SK-N-SH (cell line): ENCODE results near the gene SYNM. TPM values are rescaled to one million over a fixed set of nuclear protein-coding genes. Genes with fewer than 3 reads are reported as not detected.

Experiments
- CTCF ChIA-PET: fragments of 300-600, 350-600 bp; formaldehyde crosslinking; extraction: SDS; loops from one replicate; lab custom pipeline; 2021; lab: Yijun Ruan, JAX
- POLR2A ChIA-PET: fragments of 350-600 bp; sonication (Branson Sonifier 250); formaldehyde crosslinking; extraction: SDS; loops from one replicate; lab custom pipeline; 2020; ENCODE audit warnings: antibody characterized with exemption, inconsistent platforms; lab: Yijun Ruan, JAX
- DNase-seq: peaks from one replicate; pipeline ENCODE4 v3.0.0; 2012
- H2AFZ ChIP-seq: fragments of 200-600 bp; sonication (generic); 2 replicates; pipeline ENCODE4 v1.8.1; 2016; ENCODE audit warnings: antibody characterized with exemption, mild to moderate bottlenecking, low read depth
- H3F3A ChIP-seq: fragments of 200-600 bp; sonication (generic); replicated peaks from 2 replicates; pipeline ENCODE3; 2016; ENCODE audit warnings: antibody characterized with exemption, mild to moderate bottlenecking; ENCODE audit not compliant: insufficient read depth
- H3K27ac ChIP-seq, 2 experiments: fragments of 200-500 bp in 1 of 2; fragments of 200-600 bp in 1 of 2; sonication (Bioruptor generic) in 1 of 2; sonication (generic), shearing (Covaris generic) in 1 of 2; 2 replicates each; pipeline versions ENCODE4 v1.5.1 to v1.6.1; 2014 to 2016; ENCODE audit warnings: low read depth in 2 of 2, inconsistent platforms in 1 of 2, low read length in 1 of 2, mild to moderate bottlenecking in 1 of 2, mixed read lengths in 1 of 2
- H3K27me3 ChIP-seq: fragments of 200-600 bp; sonication (generic), shearing (Covaris generic); 2 replicates; pipeline ENCODE4 v1.6.1; 2016; ENCODE audit warnings: mixed run types; ENCODE audit not compliant: insufficient read depth
- H3K36me3 ChIP-seq, 2 experiments: fragments of 200-500 bp in 1 of 2; fragments of 200-600 bp in 1 of 2; sonication (Bioruptor generic) in 1 of 2; sonication (generic) in 1 of 2; replicated peaks in 1 of 2; 2 replicates each; pipeline versions ENCODE3 to v1.5.1; 2014 to 2016; ENCODE audit warnings: low read length in 1 of 2, mild to moderate bottlenecking in 1 of 2; ENCODE audit not compliant: insufficient read depth in 2 of 2, control insufficient read depth in 1 of 2
- H3K4me1 ChIP-seq, 2 experiments: fragments of 200-500 bp in 1 of 2; fragments of 200-600 bp in 1 of 2; sonication (Bioruptor generic) in 1 of 2; sonication (generic), shearing (Covaris generic) in 1 of 2; 2 replicates each; pipeline versions ENCODE4 v1.5.1 to v1.6.1; 2014 to 2016; ENCODE audit warnings: low read depth in 1 of 2, low read length in 1 of 2, mixed run types in 1 of 2; ENCODE audit not compliant: insufficient read depth in 2 of 2, control insufficient read depth in 1 of 2
- H3K4me2 ChIP-seq: fragments of 200-600 bp; sonication (generic), shearing (Covaris generic); 2 replicates; pipeline ENCODE4 v1.6.1; 2017; ENCODE audit warnings: mixed run types
- H3K4me3 ChIP-seq, 2 experiments: fragments of 200-500 bp in 1 of 2; fragments of 200-600 bp in 1 of 2; sonication (Bioruptor generic) in 1 of 2; sonication (generic), shearing (Covaris generic) in 1 of 2; 2 replicates each; pipeline versions ENCODE4 v1.5.1 to v1.8.1; 2014 to 2016; ENCODE audit warnings: low read depth in 2 of 2, inconsistent platforms in 1 of 2, low read length in 1 of 2, mild to moderate bottlenecking in 1 of 2, mixed read lengths in 1 of 2, moderate library complexity in 1 of 2
- H3K79me2 ChIP-seq: fragments of 200-600 bp; sonication (generic); 2 replicates; pipeline ENCODE4 v1.8.1; 2017; ENCODE audit warnings: mild to moderate bottlenecking; ENCODE audit not compliant: insufficient read depth
- H3K9ac ChIP-seq: fragments of 200-600 bp; sonication (generic); 2 replicates; pipeline ENCODE4 v1.6.1; 2017; ENCODE audit warnings: mixed run types
- H3K9me2 ChIP-seq: fragments of 200-600 bp; sonication (generic); 2 replicates; pipeline ENCODE4 v1.6.1; 2017; ENCODE audit warnings: mixed run types
- H3K9me3 ChIP-seq: fragments of 200-600 bp; sonication (generic); 2 replicates; pipeline ENCODE4 v1.6.1; 2017; ENCODE audit warnings: mixed run types, mild to moderate bottlenecking, moderate library complexity
- H4K20me1 ChIP-seq: fragments of 200-600 bp; sonication (generic); 2 replicates; pipeline ENCODE4 v1.6.1; 2017; ENCODE audit warnings: mild to moderate bottlenecking, mixed run types; ENCODE audit not compliant: insufficient read depth
- CHD2 ChIP-seq: fragments of 150-350 bp; IDR thresholded peaks from 2 replicates; pipeline ENCODE4 v1.6.1; 2018; ENCODE audit warnings: low read length; ENCODE audit not compliant: partially characterized antibody
- EP300 ChIP-seq, 2 experiments: IDR thresholded peaks; 2 replicates each; pipeline versions ENCODE4 v1.4.0 to v1.6.1; 2012; ENCODE audit warnings: borderline replicate concordance in 1 of 2, low read depth in 1 of 2, low read length in 1 of 2
- FOSL2 ChIP-seq: IDR thresholded peaks from 2 replicates; pipeline ENCODE4 v1.4.0; 2012; ENCODE audit warnings: low read depth, mild to moderate bottlenecking, moderate library complexity, borderline replicate concordance
- FOXJ3 ChIP-seq: sonication (generic); formaldehyde crosslinking; IDR thresholded peaks from 2 replicates; pipeline ENCODE4 v1.5.1; 2020; ENCODE audit warnings: mild to moderate bottlenecking, missing genetic modification reagents
- GABPA ChIP-seq: IDR thresholded peaks from 2 replicates; pipeline ENCODE4 v1.4.0; 2012; ENCODE audit warnings: low read depth, mild to moderate bottlenecking
- GATA2 ChIP-seq: sonication (generic); formaldehyde crosslinking; IDR thresholded peaks from 2 replicates; pipeline ENCODE4 v1.5.0; 2020; ENCODE audit warnings: mild to moderate bottlenecking, missing genetic modification reagents
- MXI1 ChIP-seq: IDR thresholded peaks from 2 replicates; pipeline ENCODE4 v1.6.1; 2012; ENCODE audit warnings: mild to moderate bottlenecking, low read depth, low read length, improper control_type of control experiment
- NFIC ChIP-seq: IDR thresholded peaks from 2 replicates; pipeline ENCODE4 v1.4.0; 2012; ENCODE audit warnings: borderline replicate concordance
- RFX5 ChIP-seq: IDR thresholded peaks from 2 replicates; pipeline ENCODE4 v1.6.1; 2012; ENCODE audit warnings: mild to moderate bottlenecking, improper control_type of control experiment, low read length
- RXRA ChIP-seq: IDR thresholded peaks from 2 replicates; pipeline ENCODE4 v1.4.0; 2012; ENCODE audit warnings: low read depth, mild to moderate bottlenecking, borderline replicate concordance
- SMC3 ChIP-seq: IDR thresholded peaks from 2 replicates; pipeline ENCODE4 v1.6.1; 2012; ENCODE audit warnings: low read depth, low read length, improper control_type of control experiment
- TAF1 ChIP-seq: IDR thresholded peaks from 2 replicates; pipeline ENCODE4 v1.6.1; 2012; ENCODE audit warnings: low read depth, mild to moderate bottlenecking, low read length, moderate library complexity, borderline replicate concordance
- TEAD4 ChIP-seq: IDR thresholded peaks from 2 replicates; pipeline ENCODE4 v1.4.0; 2012; ENCODE audit warnings: mild to moderate bottlenecking, borderline replicate concordance; ENCODE audit not compliant: insufficient read depth
- YY1 ChIP-seq: IDR thresholded peaks from 2 replicates; pipeline ENCODE4 v1.4.0; 2012; ENCODE audit warnings: low read depth, mild to moderate bottlenecking
- WGBS: methylation state at CpG from one replicate; pipeline ENCODE4 v1.1.6; 2017; ENCODE audit warnings: low lambda C conversion rate; 5-methylcytosine and 5-hydroxymethylcytosine counted together
- polyA plus RNA-seq, 3 experiments: library from polyadenylated mRNA; depleted of rRNA; stranded (reverse); fragments of >200 nt; gene quantifications; 2 replicates each; pipeline ENCODE4 v1.2.3, GENCODE V29; 2012
- TF ChIP-seq, protein P1 (sequence below): IDR thresholded peaks from 2 replicates; pipeline ENCODE4; 2012
- TF ChIP-seq, protein P2 (sequence below): IDR thresholded peaks from 2 replicates; pipeline ENCODE4 v1.4.0; 2012; ENCODE audit warnings: low read depth
- TF ChIP-seq, protein P3 (sequence below): fragments of 200-600 bp; sonication (generic); IDR thresholded peaks from 2 replicates; pipeline ENCODE4 v1.6.1; 2017; ENCODE audit warnings: antibody characterized with exemption, mild to moderate bottlenecking, moderate library complexity
- TF ChIP-seq, protein P4 (sequence below): fragments of 150-350 bp; IDR thresholded peaks from 2 replicates; pipeline ENCODE4 v1.6.1; 2016; ENCODE audit warnings: mild to moderate bottlenecking, low read depth, low read length
- TF ChIP-seq, protein P5 (sequence below): IDR thresholded peaks from 2 replicates; pipeline ENCODE4 v1.6.1; 2012; ENCODE audit warnings: mild to moderate bottlenecking, low read depth, low read length, moderate library complexity
- TF ChIP-seq, protein P6 (sequence below): fragments of 150-350 bp; IDR thresholded peaks from 2 replicates; pipeline ENCODE4 v1.6.1; 2017; ENCODE audit warnings: antibody characterized with exemption, low read length, low read depth, borderline replicate concordance

The SYNM gene
- polyA plus RNA-seq, 1 of the 3 experiments (the other 2 are of a cell fraction): 5.0 TPM

DNA sequence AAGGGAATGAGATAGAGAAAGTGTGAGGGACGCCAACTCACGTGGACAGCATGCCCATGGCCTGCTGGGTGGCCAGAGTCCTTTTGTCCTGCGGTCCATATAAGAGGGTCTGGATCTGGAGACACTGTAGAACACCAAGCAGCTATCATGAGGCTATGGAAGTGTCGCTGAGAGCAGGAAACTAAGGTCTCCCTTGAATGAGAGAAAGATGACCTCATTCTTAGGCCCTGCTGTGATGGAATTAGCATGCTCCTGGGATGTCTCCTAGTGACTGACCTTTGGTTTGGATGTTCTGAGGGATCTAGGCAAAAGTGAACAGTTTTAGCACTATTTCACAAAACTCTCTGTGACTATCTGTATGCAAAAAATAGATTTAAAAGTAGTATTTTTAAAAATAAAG is 34.4 kb downstream of the SYNM start:
- H3K9ac ChIP-seq: no peak overlapping the region
- no peak overlapping the region for H3K27ac ChIP-seq
- 0 out of 4 replicates have a peak, but pooled peaks cover 0 to 7% of the 10 kb centered on the region in 2 experiments for H3K4me1 ChIP-seq
- no peaks in the 10 kb centered on the region for H3K9me2 ChIP-seq
- WGBS: 92% methylated on average over 4 of the region's 4 CpGs
- DNase-seq: no peak
- H3F3A ChIP-seq: no peaks in the 10 kb centered on the region
- H3K36me3 ChIP-seq: peaks cover 0 to 9% of the 10 kb centered on the region in 2 experiments
- POLR2A ChIA-PET: no interaction called here
- CTCF ChIA-PET: no interaction called here
- H3K79me2 ChIP-seq: no peaks in the 10 kb centered on the region
- H3K4me3 ChIP-seq: no peak overlapping the region
- H3K27me3 ChIP-seq: no peaks in the 10 kb centered on the region
- TF ChIP-seq GABPA: no peak
- TF ChIP-seq, protein P1, sequence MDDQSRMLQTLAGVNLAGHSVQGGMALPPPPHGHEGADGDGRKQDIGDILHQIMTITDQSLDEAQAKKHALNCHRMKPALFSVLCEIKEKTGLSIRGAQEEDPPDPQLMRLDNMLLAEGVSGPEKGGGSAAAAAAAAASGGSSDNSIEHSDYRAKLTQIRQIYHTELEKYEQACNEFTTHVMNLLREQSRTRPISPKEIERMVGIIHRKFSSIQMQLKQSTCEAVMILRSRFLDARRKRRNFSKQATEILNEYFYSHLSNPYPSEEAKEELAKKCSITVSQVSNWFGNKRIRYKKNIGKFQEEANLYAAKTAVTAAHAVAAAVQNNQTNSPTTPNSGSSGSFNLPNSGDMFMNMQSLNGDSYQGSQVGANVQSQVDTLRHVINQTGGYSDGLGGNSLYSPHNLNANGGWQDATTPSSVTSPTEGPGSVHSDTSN: no peak
- TF ChIP-seq, protein P2, sequence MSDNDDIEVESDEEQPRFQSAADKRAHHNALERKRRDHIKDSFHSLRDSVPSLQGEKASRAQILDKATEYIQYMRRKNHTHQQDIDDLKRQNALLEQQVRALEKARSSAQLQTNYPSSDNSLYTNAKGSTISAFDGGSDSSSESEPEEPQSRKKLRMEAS: no peak
- TF ChIP-seq EP300 (IDR thresholded peaks at IDR 0.05; ENCODE audit: borderline replicate concordance in 1 of 2, low read depth in 1 of 2, low read length in 1 of 2): no peak
- TF ChIP-seq, protein P3, sequence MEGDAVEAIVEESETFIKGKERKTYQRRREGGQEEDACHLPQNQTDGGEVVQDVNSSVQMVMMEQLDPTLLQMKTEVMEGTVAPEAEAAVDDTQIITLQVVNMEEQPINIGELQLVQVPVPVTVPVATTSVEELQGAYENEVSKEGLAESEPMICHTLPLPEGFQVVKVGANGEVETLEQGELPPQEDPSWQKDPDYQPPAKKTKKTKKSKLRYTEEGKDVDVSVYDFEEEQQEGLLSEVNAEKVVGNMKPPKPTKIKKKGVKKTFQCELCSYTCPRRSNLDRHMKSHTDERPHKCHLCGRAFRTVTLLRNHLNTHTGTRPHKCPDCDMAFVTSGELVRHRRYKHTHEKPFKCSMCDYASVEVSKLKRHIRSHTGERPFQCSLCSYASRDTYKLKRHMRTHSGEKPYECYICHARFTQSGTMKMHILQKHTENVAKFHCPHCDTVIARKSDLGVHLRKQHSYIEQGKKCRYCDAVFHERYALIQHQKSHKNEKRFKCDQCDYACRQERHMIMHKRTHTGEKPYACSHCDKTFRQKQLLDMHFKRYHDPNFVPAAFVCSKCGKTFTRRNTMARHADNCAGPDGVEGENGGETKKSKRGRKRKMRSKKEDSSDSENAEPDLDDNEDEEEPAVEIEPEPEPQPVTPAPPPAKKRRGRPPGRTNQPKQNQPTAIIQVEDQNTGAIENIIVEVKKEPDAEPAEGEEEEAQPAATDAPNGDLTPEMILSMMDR: no peak
- no peak for TF ChIP-seq SMC3
- TF ChIP-seq, protein P4, sequence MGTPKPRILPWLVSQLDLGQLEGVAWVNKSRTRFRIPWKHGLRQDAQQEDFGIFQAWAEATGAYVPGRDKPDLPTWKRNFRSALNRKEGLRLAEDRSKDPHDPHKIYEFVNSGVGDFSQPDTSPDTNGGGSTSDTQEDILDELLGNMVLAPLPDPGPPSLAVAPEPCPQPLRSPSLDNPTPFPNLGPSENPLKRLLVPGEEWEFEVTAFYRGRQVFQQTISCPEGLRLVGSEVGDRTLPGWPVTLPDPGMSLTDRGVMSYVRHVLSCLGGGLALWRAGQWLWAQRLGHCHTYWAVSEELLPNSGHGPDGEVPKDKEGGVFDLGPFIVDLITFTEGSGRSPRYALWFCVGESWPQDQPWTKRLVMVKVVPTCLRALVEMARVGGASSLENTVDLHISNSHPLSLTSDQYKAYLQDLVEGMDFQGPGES: no peak
- no peak for TF ChIP-seq CHD2
- no peak for TF ChIP-seq NFIC
- TF ChIP-seq RXRA: no peak
- TF ChIP-seq, protein P5, sequence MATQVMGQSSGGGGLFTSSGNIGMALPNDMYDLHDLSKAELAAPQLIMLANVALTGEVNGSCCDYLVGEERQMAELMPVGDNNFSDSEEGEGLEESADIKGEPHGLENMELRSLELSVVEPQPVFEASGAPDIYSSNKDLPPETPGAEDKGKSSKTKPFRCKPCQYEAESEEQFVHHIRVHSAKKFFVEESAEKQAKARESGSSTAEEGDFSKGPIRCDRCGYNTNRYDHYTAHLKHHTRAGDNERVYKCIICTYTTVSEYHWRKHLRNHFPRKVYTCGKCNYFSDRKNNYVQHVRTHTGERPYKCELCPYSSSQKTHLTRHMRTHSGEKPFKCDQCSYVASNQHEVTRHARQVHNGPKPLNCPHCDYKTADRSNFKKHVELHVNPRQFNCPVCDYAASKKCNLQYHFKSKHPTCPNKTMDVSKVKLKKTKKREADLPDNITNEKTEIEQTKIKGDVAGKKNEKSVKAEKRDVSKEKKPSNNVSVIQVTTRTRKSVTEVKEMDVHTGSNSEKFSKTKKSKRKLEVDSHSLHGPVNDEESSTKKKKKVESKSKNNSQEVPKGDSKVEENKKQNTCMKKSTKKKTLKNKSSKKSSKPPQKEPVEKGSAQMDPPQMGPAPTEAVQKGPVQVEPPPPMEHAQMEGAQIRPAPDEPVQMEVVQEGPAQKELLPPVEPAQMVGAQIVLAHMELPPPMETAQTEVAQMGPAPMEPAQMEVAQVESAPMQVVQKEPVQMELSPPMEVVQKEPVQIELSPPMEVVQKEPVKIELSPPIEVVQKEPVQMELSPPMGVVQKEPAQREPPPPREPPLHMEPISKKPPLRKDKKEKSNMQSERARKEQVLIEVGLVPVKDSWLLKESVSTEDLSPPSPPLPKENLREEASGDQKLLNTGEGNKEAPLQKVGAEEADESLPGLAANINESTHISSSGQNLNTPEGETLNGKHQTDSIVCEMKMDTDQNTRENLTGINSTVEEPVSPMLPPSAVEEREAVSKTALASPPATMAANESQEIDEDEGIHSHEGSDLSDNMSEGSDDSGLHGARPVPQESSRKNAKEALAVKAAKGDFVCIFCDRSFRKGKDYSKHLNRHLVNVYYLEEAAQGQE: no peak
- no peak for TF ChIP-seq FOSL2
- TF ChIP-seq YY1: no peak
- no peak for TF ChIP-seq TAF1
- no peak for TF ChIP-seq RFX5
- TF ChIP-seq GATA2 (CRISPR knock-in tag): no peak
- no peak for TF ChIP-seq TEAD4
- TF ChIP-seq, protein P6, sequence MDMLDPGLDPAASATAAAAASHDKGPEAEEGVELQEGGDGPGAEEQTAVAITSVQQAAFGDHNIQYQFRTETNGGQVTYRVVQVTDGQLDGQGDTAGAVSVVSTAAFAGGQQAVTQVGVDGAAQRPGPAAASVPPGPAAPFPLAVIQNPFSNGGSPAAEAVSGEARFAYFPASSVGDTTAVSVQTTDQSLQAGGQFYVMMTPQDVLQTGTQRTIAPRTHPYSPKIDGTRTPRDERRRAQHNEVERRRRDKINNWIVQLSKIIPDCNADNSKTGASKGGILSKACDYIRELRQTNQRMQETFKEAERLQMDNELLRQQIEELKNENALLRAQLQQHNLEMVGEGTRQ: no peak
- TF ChIP-seq MXI1: no peak
- TF ChIP-seq FOXJ3 (CRISPR knock-in tag): no peak
- no peaks in the 10 kb centered on the region for H4K20me1 ChIP-seq
- H3K9me3 ChIP-seq: no peaks in the 10 kb centered on the region
- H2AFZ ChIP-seq: no peak overlapping the region
- H3K4me2 ChIP-seq: no peak overlapping the region
